Activated T-helper 1 cell treated with Interleukin-2 at 50 U/mL for 16 hours (primary cell): ENCODE data around the gene COLEC12.

Experiments used
- DNase-seq: peaks from one replicate; pipeline ENCODE4 v3.0.0-alpha.2; 2020; ENCODE audit warnings: low read depth

COLEC12 gene

GRCh38 chr18:435940-436339 lies 64.6 kb downstream of the COLEC12 start:
- DNase-seq: no peak

- no peak for DNase-seq
Measured at GRCh38 chr18:434410-434809, 66.1 kb downstream of the COLEC12 start.

GRCh38 chr18:433960-434359 lies 66.5 kb downstream of the COLEC12 start:
- no peak for DNase-seq

- DNase-seq: no peak
Measured at GRCh38 chr18:433298-433697, 67.2 kb downstream of the COLEC12 start.

- no peak for DNase-seq
Measured at GRCh38 chr18:432791-433190, 67.7 kb downstream of the COLEC12 start.

GRCh38 chr18:429030-429429 lies 71.5 kb downstream of the COLEC12 start:
- DNase-seq: no peak

- no peak for DNase-seq
Measured at GRCh38 chr18:427005-427404, 73.5 kb downstream of the COLEC12 start.

GRCh38 chr18:425106-425745 lies 75.3 kb downstream of the COLEC12 start:
- no peak for DNase-seq

- DNase-seq: no peak
Measured at GRCh38 chr18:424668-425067, 75.8 kb downstream of the COLEC12 start.

- no peak for DNase-seq
Measured at GRCh38 chr18:424071-424661, 76.3 kb downstream of the COLEC12 start.

- DNase-seq: no peak
Measured at GRCh38 chr18:422966-423365, 77.5 kb downstream of the COLEC12 start.

GRCh38 chr18:421247-422155 lies 79.0 kb downstream of the COLEC12 start:
- no peak for DNase-seq

- no peak for DNase-seq
Measured at GRCh38 chr18:420661-421246, 79.7 kb downstream of the COLEC12 start.

- no peak for DNase-seq
Measured at GRCh38 chr18:419541-420175, 80.8 kb downstream of the COLEC12 start.

GRCh38 chr18:417495-417894 lies 83.0 kb downstream of the COLEC12 start:
- DNase-seq: no peak

GRCh38 chr18:416930-417329 lies 83.6 kb downstream of the COLEC12 start:
- no peak for DNase-seq

GRCh38 chr18:415617-416612 lies 84.6 kb downstream of the COLEC12 start:
- no peak for DNase-seq

GRCh38 chr18:415047-415446 lies 85.5 kb downstream of the COLEC12 start:
- DNase-seq: no peak

GRCh38 chr18:413233-413632 lies 87.3 kb downstream of the COLEC12 start:
- no peak for DNase-seq

- no peak for DNase-seq
Measured at GRCh38 chr18:410047-410455, 90.5 kb downstream of the COLEC12 start.

- no peak for DNase-seq
Measured at GRCh38 chr18:408367-408766, 92.1 kb downstream of the COLEC12 start.
